Activated T-cell treated with anti-CD3 and anti-CD28 coated beads for 24 hours (primary cell): ENCODE results near the gene HTR4.
A peak's percentile ranks its signal among the peaks of the same experiment; 100 is the strongest.

Experiments
- DNase-seq: peaks from one replicate; pipeline ENCODE4 v3.0.0-alpha.2; 2020; ENCODE audit warnings: low read depth

Gene HTR4

DNA sequence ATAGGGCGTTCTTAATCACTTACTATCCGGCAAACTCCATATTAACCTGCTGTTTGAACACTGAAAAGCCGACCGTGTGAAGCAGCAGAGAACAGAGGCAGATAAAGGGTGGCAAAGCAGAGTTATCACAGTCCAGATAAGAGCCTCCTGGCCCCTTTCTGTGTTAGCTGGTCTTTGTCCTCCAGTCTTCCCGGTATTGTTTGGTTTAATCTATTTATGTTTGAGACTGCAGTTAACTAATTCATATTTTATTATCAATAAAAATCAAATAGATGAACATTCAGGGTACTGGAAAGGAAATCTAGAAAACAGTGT lies 6.0 kb upstream of the HTR4 start:
- DNase-seq = no peak

DNA sequence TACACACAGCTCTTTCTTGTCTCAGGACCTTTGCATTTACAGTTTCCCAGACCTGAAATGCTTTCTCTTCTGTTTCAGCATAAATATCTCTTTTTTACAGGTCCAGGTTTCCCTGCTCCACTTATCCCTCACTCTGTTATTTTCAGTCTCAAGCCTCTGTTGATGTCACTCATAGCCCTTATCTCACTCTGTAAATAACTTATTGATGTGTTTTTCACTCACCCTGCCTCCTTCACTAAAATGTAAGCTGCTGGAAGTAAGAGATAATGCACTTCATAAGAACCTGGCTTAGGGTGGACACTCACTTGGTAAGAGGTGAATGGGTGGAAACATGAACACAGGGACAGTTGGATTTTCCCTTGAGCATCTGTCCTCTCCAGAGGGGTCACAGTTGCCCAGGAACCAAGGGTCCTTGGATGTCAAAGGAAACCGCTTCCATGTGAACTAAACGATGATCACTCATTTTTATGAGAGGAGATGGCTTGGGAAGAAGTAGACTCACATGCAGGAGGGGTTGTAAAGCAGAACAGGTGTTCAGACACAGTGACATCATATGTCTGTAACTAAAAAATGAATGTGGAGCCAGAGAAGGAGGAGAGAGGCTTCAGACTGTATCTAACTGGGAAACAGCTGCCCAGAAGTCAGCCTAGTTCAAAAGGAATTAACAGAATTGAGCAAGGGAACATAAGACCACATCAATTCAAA lies 5.5 kb upstream of the HTR4 start:
- no peak for DNase-seq

DNA sequence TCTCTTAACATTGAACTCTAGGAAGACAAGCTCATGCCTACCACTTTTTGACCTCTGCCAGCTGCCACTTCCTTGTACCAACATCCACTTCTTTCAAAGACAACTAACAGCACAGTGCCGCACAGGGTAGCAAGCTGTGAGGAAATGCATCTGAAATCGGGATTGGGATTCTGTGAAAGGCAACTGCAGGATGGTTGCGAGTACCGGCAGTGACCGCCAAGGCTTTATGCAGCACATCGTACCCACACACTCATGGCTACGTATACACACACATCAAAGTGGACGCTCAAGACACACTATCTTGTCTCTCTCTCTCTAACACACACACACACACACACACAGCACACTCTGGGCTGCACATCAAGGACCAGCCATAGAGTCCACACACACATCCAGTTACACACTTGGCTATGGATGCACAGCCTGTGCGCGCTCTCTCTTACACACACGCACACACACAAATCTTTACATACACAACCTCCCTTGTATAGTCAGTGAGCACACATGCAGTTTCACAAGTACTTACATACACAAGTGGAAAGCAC lies 964 bp downstream of the HTR4 start:
- DNase-seq = no peak

DNA sequence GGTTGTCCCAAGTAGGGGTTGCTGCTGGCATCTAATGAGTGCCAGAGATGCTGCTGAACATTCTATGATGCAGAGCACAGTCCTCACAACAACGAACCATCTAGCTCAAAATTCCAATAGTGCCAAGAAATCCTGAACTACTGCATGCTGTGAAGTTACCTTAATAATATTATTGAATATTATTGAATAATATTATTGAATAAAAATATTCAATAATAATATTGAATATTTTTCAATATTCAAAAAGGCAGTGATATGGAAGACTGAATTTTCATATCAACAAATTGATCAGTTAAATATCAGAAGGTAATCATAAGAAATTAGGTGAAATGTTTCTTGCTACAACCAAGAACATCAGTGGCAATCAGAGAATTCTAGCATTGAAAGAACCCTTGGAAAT lies 2.8 kb downstream of the HTR4 start:
- no peak for DNase-seq

DNA sequence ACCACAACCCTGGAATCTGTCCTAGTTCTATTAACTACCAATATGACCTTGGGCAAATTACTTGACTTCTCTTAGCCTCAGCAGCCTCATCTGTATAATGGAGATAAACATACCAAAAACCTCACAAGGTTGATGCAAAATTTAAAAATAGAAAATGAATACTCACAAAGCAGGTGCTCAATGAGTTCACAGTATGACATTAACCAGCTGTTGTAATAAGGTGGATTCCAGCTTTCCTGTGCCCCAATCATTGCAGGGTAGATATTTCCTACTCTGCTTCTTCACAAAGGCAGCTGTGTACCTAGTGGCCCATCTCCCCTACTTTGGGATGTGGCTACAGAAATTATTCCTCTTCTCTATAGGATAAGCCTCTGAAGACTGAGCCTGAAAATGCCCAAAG lies 8.8 kb downstream of the HTR4 start:
- DNase-seq = no peak

DNA sequence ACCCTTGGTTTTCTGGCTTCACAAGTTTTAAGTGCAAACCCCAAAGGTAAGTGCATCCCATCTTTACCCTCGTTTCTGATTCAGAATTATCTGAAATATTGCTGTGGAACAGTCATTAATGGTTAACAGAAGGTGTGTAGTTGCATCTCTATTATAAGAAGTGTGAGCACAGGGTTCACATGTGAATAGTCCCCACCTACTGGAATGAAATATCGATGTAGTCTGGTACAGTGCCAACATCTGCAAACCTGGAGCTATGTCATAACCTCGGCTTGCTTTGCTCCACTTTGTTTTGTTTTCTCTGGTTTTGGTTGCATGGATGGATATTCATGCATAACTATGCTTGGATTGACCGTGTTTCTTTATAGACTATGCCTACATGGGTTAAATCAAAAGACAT lies 12.6 kb downstream of the HTR4 start:
- DNase-seq = no peak

DNA sequence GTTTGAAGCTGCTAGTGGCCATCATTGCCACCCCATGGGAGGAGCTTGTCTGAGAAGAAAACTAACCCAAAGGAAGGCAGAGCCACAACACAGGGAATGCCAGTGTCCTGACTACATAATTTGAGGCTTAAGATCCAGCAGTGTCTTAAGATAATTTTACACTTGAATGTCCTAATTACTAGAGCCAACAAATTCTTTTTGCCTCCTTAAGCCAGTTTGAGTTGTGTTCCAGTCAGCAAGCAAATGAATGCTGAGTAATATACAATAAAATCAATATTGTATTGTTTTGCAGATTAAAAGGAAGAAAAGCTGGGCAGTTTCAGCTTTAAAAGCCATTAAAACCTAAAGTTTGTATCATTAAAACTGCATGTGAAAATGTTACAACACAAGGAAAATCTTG lies 13.9 kb downstream of the HTR4 start:
- DNase-seq = no peak

DNA sequence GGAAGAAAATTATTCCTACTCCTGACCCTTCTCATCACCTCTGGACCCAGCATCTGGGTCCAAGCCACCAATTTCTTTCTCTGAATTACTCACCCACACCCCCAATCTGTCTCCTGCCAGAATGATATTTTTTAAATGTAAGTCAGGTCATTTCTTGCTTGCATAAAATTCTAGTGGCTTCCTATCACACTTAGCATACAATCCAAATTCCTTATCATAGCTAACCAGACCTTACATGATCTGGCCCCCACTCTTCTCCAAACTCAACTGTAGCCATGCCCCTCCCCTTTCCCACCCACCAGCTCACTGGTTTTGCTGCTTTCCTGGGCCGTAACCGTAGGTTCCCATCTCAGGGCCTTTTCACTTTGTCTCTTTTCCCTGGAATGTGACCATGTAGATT lies 15.2 kb downstream of the HTR4 start:
- DNase-seq = no peak

DNA sequence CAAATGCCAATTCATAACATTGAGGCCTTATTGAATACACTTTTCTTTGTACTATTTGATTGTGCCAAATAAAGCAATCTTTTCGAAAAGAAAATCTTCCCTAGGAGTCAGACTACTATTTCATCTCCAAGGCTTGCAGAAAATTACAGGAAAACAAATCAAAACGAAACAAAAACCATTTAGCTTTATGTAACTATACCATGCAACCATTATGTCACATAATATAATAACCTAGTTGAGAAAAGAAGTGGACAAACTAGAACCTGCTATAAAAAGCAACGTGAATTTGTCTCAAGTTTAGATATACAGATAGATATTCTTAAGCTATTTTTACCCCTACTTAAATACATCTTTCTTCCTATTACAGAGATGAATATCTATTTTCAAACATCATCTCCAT lies 18.0 kb downstream of the HTR4 start:
- DNase-seq = no peak

DNA sequence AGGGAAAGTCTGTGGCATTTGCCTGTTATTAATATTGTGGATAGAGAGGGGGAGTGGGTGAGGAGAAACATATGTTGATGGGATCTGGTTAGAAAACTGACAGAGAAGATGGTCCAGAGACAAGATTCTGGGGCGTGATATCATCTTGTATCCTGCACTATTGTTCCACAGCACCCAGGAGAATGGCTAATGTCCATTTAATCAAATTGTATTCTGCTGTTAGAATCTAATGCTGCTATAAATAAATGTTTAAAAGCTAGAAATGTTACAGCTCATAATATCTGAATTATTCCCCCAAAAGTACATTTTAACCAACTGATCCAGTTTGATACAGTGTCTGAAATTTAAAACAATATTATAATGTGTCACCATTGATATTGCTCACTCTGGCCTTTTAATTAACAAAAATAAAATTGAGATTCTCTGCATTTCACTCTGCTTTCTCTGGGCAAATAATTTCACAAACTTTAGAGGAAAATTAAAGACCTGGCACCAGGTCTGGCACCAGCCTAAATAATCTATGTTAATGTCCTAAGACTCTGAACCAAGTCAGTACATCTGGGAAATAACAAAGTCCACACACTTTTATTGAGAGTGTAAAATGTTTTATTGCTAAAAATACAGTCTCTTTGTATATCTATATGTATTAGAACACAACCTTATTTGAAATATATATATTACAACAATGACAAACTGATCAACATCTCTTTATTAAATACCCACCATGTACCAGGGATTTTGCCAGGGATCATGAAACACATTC lies 18.8 kb downstream of the HTR4 start:
- DNase-seq = no peak

DNA sequence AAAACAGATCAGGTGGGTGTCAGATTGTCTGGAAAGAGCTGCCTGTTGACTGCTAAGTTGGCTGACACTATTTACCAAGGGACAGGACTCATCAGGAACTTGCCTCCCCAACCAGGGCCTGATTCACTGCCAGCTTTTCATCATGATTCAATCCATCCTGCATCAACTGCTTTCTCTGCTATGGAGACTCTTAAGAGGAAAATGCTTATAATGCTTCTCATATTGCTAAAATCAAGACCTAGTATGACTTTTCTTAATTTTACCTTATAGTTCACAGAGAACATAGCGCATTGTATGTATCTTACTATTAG lies 21.3 kb downstream of the HTR4 start:
- no peak for DNase-seq

DNA sequence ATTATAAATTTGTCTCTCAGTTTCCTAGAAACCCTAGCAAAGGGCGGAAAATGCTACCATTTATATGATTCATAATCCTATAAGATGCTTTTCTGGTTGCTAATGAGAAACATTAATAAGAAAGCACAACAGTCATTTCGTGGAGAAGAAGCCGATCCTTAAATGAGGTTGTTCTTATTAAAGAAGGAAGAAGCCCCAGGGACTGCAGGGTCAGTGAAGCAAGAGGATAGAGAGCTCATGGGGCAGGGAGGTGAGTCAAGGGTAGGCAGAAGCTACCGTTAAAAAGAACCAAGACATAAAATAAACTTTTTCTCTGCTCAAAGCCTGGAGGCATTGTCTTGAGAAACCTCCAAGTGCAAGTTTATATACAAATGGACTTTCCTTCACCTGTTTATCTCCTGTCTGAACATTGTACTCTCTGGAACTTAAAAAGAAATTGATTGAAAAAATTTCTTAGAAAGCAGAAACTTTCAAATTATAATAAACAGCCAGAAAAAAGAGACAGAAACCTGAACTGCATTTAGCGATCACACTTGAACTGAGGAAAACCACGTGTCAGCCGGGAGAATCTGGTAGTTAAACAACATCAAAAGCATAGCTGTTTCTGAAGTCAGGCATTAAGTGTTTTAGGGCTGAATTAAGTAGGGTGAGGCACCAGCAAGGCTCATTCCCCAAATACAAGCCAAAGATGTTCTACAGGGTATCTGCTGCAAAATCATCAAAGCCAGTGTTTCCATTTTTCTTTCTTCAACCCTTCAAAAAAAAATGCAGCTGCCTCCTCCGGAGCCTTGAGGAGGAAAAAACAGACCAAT lies 21.9 kb downstream of the HTR4 start:
- DNase-seq = no peak

DNA sequence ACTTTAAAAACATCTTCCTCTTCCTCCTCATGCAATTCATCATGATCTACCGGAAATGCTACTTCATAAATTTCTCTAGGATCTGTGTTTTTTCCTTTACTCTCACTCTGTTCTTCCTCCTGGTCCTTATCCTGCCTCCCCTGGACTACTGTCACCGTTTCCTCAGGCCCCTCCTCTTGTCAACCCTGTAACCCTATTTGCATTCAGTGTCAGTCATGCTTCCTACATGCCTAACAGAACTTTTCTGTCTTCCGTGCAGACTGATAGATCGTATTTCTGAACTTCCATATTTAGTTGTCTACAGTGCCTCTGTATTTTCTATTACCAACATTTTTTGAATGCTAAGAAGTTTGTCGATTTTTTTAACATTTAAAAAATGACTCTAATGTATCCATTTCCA lies 27.3 kb downstream of the HTR4 start:
- DNase-seq = no peak

DNA sequence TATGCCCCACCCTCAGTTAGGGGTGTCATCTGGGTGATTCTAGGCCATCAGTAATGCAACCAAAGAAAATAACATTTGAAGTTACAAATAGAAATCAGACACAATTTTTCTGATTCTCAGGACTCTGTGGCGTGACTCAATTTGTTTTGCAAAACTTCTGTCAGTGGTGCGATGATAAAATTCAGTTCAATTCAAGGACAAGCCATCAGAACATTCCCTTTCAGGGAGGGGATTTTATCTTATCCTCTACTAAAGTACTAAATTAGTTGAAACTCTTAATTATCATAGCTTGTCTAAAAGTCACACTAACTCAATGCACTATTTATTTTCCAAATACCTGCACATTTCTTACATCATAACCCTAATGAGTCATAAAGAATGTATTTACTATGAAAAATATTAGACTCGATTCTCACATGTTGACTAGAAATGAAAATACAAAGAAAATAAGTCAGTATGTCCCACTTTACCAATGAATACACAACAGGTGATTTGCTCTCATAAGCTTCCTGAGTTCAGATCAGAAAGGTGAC lies 28.2 kb downstream of the HTR4 start:
- DNase-seq = no peak

DNA sequence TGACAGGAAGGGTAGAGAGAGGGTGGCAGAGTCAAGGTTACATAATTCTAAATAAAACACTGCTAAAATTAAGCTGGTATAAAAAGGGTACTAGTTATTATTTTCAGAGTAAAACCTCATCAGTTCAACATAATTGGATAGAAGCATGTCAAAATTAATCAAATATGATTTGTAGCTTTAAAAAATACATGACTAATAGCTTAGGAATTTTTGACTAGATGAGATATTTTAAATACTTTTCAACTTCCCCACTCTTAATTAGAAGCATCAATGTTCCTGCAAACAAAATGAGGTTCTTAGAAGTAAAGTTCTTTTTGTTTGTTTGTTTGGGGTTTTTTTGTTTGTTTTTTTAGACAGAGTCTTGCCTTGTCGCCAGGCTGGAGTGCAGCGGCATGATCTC lies 29.1 kb downstream of the HTR4 start:
- no peak for DNase-seq

DNA sequence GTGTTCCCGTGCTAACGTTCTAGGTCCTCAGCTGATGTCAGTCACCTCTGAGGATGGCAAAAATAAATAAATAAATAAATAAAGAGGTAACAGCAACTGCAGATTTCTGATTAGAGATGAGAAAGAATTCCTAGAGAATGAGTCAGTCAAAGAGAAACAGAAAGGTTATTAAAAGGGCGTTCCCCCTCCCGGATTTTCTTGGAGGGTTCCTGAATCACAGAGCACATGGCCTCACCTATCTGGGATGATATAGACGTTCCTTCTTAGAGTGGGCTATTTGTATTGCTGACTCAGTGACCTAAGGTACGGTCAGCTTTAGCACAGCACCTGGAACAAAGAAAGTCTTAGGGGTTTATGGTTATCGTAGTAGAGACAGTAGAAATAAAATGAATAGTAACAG lies 30.6 kb downstream of the HTR4 start:
- no peak for DNase-seq

DNA sequence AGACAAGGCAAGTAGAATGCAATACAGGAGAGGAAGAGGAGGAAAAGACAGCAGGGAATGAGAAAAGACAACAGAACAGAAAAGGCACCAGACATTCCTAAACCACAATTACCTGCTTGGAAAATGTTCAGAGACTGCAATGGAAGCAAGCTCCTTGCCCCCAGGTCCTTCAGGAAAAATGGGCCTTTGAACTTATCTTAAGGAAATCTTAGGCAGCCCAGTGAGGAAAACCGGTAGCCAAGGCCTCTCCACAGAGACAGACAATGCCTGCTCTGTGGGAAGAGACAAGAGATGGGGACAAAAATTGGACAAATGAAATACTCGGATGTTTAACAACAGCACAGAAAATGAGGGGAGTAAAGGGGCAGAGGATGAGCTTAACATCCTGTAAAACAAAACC lies 31.2 kb downstream of the HTR4 start:
- no peak for DNase-seq

DNA sequence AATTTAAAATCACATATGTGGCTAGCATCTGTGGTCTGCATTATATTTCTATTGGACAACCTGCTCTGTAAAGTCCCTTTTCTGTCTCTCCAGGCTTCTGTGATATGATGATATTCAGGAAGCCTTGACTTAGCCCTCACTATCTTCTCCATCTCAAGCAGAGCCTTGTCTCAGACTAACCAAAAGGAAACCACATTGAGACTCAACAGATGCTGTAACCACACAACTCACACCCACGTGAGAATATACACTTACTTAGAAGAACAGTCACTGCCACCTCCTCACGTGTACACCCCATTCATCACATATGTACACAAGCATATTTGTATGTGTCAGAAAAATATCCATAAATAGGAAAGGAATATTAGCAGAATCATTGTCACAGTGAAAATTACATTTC lies 33.6 kb downstream of the HTR4 start:
- peak; percentile 7 for DNase-seq

DNA sequence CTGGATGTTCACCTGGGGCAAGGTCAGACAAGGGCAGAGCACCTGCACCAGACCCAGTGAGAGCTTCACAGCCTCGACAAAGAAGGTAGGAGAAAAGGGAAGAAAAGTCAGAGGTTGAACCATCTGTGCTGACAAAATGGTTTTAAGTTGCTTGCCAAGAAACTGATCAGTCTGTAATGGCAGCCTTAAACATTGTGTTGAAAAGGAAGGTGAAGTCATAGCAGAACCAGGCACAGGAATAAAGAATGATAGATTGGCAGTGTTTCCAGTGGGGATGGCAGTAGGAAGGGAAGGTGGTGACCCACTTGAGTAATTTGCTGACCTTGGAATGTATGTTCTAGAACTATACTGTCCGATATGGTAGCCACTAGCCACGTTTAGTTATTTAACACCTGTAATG lies 34.2 kb downstream of the HTR4 start:
- no peak for DNase-seq

DNA sequence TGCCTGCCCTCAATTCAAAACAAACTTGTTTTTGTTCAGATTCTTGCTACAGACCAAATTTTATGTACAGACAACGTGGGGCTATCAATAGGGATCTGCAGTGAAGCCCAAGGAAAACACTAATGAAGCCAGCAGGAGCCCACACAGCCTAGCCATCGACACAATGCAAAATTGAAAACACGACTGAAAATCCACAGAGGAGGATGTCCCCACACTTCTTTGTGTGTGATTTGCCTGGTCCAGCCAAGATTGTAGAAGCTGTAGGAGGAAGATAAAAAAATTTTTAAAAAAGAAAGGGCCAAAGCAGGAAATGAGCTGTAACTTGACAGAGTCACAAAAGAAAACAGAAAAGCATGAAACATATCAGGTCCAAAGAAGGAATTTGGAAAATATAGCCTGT lies 34.8 kb downstream of the HTR4 start:
- no peak for DNase-seq

DNA sequence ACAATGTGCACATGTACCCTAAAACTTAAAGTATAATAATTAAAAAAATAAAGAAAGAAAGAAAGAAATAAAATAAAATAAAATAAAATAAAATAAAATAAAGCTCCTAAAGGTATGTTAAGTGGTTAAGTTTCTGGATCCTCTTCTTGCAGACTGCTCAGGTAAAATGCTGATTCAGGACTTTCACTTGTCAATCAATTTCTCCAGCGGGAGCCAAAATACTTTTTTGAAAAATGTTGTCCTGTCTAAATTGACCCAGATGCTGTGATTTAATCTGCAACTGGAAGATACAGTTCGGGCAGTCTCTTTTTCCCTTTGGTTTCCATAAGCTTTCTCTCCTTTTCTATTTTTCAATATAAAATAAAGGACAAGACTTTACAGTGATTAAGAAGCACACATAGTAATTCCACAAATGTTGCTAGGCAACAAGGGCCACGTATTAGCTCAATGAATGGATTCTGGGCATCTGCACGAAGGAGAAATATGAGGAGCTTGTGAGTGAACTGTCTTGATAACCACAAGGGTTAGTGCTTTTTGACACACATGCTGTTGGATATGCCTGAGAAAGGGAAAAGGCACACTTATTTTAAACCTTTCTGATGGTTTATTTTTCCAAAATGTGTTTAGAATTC lies 38.6 kb downstream of the HTR4 start:
- no peak for DNase-seq

DNA sequence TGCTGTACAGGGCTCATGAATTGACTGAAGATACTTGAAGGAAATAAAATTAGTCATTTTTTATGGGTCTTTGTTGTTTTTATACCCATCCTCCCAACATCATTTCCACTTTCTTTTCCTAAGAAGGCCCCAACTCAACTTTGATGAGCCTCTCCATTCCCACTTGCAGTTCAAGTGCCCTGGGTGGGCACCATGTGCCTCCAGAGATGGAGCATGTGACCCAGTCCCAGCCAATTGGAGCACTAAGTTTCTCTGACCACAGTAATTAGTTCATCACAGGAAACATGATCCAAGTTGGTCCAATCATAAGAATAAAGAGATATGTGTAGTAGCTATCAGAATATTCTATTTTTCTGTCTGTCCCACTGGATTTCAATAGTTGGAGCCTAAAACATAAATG lies 46.9 kb downstream of the HTR4 start:
- DNase-seq = no peak

DNA sequence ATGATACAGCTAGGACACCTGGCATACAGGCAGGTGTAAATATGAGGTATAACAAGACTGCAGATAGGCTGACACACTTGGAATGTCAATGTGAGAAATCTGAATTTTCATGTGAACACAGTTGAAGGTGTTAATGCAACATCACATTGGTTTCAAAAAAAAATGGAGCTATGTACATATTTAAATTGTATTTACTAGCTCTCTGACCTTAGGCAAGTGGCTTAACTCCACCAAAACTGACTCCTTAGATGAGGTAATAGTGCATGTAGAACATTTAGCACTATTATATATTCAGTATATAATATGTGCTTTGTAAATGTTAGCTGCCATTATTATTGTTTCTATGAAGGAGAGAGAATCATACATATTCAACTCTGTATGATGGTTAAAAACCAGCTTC lies 48.0 kb downstream of the HTR4 start:
- DNase-seq = no peak
